B cell (primary cell): Measurements from ENCODE around the gene THOC7. TPM values are rescaled to one million over a fixed set of nuclear protein-coding genes. Genes with fewer than 3 reads are reported as not detected.

ENCODE experiments used
- ATAC-seq: fragments of 200-7000 bp; cut with Tn5 transposase; one replicate; pipeline ENCODE4 v1.10.0; 2021; ENCODE audit warnings: low read depth, mild to moderate bottlenecking, moderate number of reproducible peaks, moderate library complexity
- CTCF ChIA-PET: fragments of 350-600 bp; sonication (Branson Sonifier 250); formaldehyde crosslinking; loops from one replicate; lab custom pipeline; 2021; ENCODE audit warnings: antibody characterized with exemption, inconsistent platforms; lab: Charles Lee
- POLR2A ChIA-PET: fragments of 350-600 bp; sonication (Branson Sonifier 250); formaldehyde crosslinking; loops from one replicate; lab custom pipeline; 2021; ENCODE audit warnings: antibody characterized with exemption; lab: Charles Lee
- DNase-seq: peaks from one replicate; pipeline ENCODE4 v3.0.0; 2013
- H2AFZ ChIP-seq: 2 replicates; pipeline ENCODE4 v1.6.1; 2012; ENCODE audit warnings: mild to moderate bottlenecking, low read depth, low read length; ENCODE audit not compliant: insufficient read depth, poor library complexity, severe bottlenecking
- H3K27ac ChIP-seq, 2 donors: 1 replicate in 1 of 2; 2 replicates in 1 of 2; pipeline ENCODE4 v1.5.1; 2012 to 2013; ENCODE audit warnings: low read length in 2 of 2, mild to moderate bottlenecking in 2 of 2, moderate library complexity in 1 of 2
- H3K27me3 ChIP-seq, 4 experiments: fragments of 200-600 bp in 1 of 4; sonication (generic) in 1 of 4; replicated peaks in 1 of 4; 1 replicate in 2 of 4; 2 replicates in 2 of 4; pipeline versions ENCODE4 v1.6.1 to v1.7.0; 2013 to 2016; ENCODE audit warnings: low read length in 3 of 4, mild to moderate bottlenecking in 2 of 4, mixed read lengths in 1 of 4, moderate library complexity in 1 of 4; ENCODE audit not compliant: insufficient read depth in 4 of 4, control insufficient read depth in 3 of 4; ENCODE audit errors: control extremely low read depth in 1 of 4
- H3K36me3 ChIP-seq, 2 experiments: replicated peaks in 1 of 2; 1 replicate in 1 of 2; 2 replicates in 1 of 2; pipeline versions ENCODE4 v1.6.1 to v1.7.1; 2013; ENCODE audit warnings: low read length in 1 of 2; ENCODE audit not compliant: insufficient read depth in 2 of 2, control insufficient read depth in 1 of 2; ENCODE audit errors: control extremely low read depth in 1 of 2, extremely low read depth in 1 of 2
- H3K4me1 ChIP-seq, 2 donors: fragments of 200-600 bp in 1 of 2; sonication (generic) in 1 of 2; 1 replicate in 1 of 2; 2 replicates in 1 of 2; pipeline versions ENCODE4 v1.5.1 to v1.6.1; 2013 to 2017; ENCODE audit warnings: low read length in 2 of 2; ENCODE audit not compliant: control insufficient read depth in 2 of 2, insufficient read depth in 2 of 2
- H3K4me2 ChIP-seq: replicated peaks from 2 replicates; pipeline ENCODE3; 2012; ENCODE audit warnings: mild to moderate bottlenecking, low read depth, low read length; ENCODE audit not compliant: poor library complexity, severe bottlenecking
- H3K4me3 ChIP-seq, 5 experiments: fragments of 200-600 bp in 1 of 5; sonication (generic) in 1 of 5; 1 replicate in 3 of 5; 2 replicates in 2 of 5; pipeline versions ENCODE4 v1.5.1 to v1.7.0; 2011 to 2016; ENCODE audit warnings: low read length in 4 of 5, mild to moderate bottlenecking in 4 of 5, low read depth in 2 of 5, control low read depth in 1 of 5, moderate library complexity in 1 of 5; ENCODE audit not compliant: insufficient read depth in 1 of 5; ENCODE audit errors: control extremely low read depth in 1 of 5, extremely low read depth in 1 of 5
- H3K79me2 ChIP-seq: fragments of 200-600 bp; sonication (generic); one replicate; pipeline ENCODE4 v1.6.0; 2016; ENCODE audit warnings: low read length; ENCODE audit not compliant: control insufficient read depth, insufficient read depth
- H3K9ac ChIP-seq: fragments of 200-600 bp; sonication (generic); 2 replicates; pipeline ENCODE4 v1.6.1; 2017; ENCODE audit warnings: mild to moderate bottlenecking, low read length, moderate library complexity
- H3K9me3 ChIP-seq, 3 donors: one replicate each; pipeline versions ENCODE4 v1.6.1 to v1.7.1; 2013; ENCODE audit warnings: low read length in 2 of 3; ENCODE audit not compliant: control insufficient read depth in 2 of 3, insufficient read depth in 1 of 3; ENCODE audit errors: control extremely low read depth in 1 of 3
- H4K20me1 ChIP-seq: 2 replicates; pipeline ENCODE4 v1.6.0; 2012; ENCODE audit warnings: mild to moderate bottlenecking, low read length; ENCODE audit not compliant: insufficient read depth, control insufficient read depth, poor library complexity, severe bottlenecking
- H3K27ac Mint-ChIP-seq: one replicate; pipeline ENCODE4 v1.8.0; 2021; ENCODE audit warnings: mixed read lengths
- H3K27me3 Mint-ChIP-seq: one replicate; pipeline ENCODE4 v1.8.0; 2021; ENCODE audit warnings: mixed read lengths
- H3K4me1 Mint-ChIP-seq: one replicate; pipeline ENCODE4 v1.8.0; 2021; ENCODE audit warnings: mixed read lengths
- H3K4me3 Mint-ChIP-seq: one replicate; pipeline ENCODE4 v1.8.0; 2021; ENCODE audit warnings: mixed read lengths
- H3K9me3 Mint-ChIP-seq: one replicate; pipeline ENCODE4 v1.8.0; 2022; ENCODE audit warnings: mixed read lengths; ENCODE audit not compliant: insufficient read depth
- CTCF ChIP-seq: fragments of 200-600 bp; IDR thresholded peaks from one replicate; pipeline ENCODE4 v1.8.0; 2022; ENCODE audit warnings: antibody characterized with exemption, mild to moderate bottlenecking
- EZH2 ChIP-seq: IDR thresholded peaks from 2 replicates; pipeline ENCODE4 v1.6.1; 2012; ENCODE audit warnings: borderline replicate concordance, low read depth, mild to moderate bottlenecking, moderate library complexity, low read length; ENCODE audit not compliant: insufficient read depth, poor library complexity, severe bottlenecking
- WGBS: methylation state at CpG from one replicate; pipeline ENCODE4 v1.1.5; 2013; ENCODE audit warnings: missing lambda C conversion rate; ENCODE audit not compliant: insufficient coverage; 5-methylcytosine and 5-hydroxymethylcytosine counted together
- intact Hi-C: fragments of 100-400 bp; cut with micrococcal nuclease; formaldehyde crosslinking; loops from one replicate; pipeline ENCODE4 v1.10.0; 2022
- polyA plus RNA-seq: library from polyadenylated mRNA; depleted of rRNA; stranded (reverse); fragments of >200 nt; gene quantifications from 2 replicates; pipeline ENCODE4 v1.2.3, GENCODE V29; 2012
- total RNA-seq, 2 donors: library from RNA; stranded (reverse); fragments of 120-200 nt in 1 of 2; gene quantifications; 1 replicate in 1 of 2; 2 replicates in 1 of 2; pipeline versions ENCODE4 v1.2.3 to v1.2.4, GENCODE V29; 2013 to 2022

Gene THOC7
- total and polyA plus RNA-seq, 2 donors (not counting 1 experiment from before 2014, with no cell fraction given), result 17.5 to 30.5 TPM

GRCh38 chr3:63911873-63912767, 48.5 kb upstream of the THOC7 start, which contains the start of gene SCAANT1:
TSS of gene SCAANT1 (minus strand) at chr3:63912383.
- Histone ChIP-seq H3K4me3 (peak within 1 kb of the TSS; percentile 54 to 73 (median 63)), H3K27me3 (no peaks in the 10 kb centered on the region), H3K9me3 (no peaks in the 10 kb centered on the region), H3K9ac (peak within 1 kb of the TSS; percentile 83), H3K27ac (peak within 1 kb of the TSS; percentile 70 to 87), H3K4me1 (peaks cover 17 to 25% of the 10 kb centered on the region in 2 donors), H2AFZ (peak within 1 kb of the TSS; percentile 81), H3K36me3 (peaks cover 0 to 11% of the 10 kb centered on the region in 2 experiments), H3K4me2 (peak within 1 kb of the TSS; percentile 88), H3K79me2 (peaks cover 2% of the 10 kb centered on the region), H4K20me1 (no peaks in the 10 kb centered on the region)
- intact Hi-C loops, result loop anchor here (1.0 to 5.0 kb wide), 5 partner anchors 10 to 111 kb away; partner anchors contain the start of gene PSMD6
- DNase-seq, result peak; percentile 89
- under 1% methylated on average over 115 of the region's 115 CpGs for WGBS
- H3K9me3 Mint-ChIP-seq, result no peaks in the 10 kb centered on the region
- H3K27ac Mint-ChIP-seq, result peak within 1 kb of the TSS; percentile 97
- peak; percentile 70 for ATAC-seq
- no peaks in the 10 kb centered on the region for H3K27me3 Mint-ChIP-seq
- H3K4me3 Mint-ChIP-seq, result peak within 1 kb of the TSS; percentile 95
- H3K4me1 Mint-ChIP-seq, result peaks cover 28% of the 10 kb centered on the region
- POLR2A ChIA-PET, result interaction anchor here (0.6 to 1.8 kb wide), 3 partner anchors 10 to 48 kb away, joined by 3 to 8 read pairs (median 6); partner anchors contain the start of genes ATXN7 and THOC7
- CTCF ChIA-PET, result interaction anchor here (0.7 to 1.8 kb wide), 7 partner anchors 16 to 115 kb away, joined by 3 to 12 read pairs (median 5); partner anchors contain the start of genes ATXN7, PSMD6 and THOC7
- TF ChIP-seq CTCF (no peak), EZH2 (no peak)
